Skeletal muscle satellite cell (primary cell): ENCODE results near the gene C2CD3.
"Not testable (repeated sequence)": the region's sequence is repeated elsewhere in the genome, so short reads cannot be mapped to it uniquely, and the experiment has no call there.

Source experiments
- H3K27me3 ChIP-seq: 2 replicates; pipeline ENCODE4 v1.7.0; 2013; ENCODE audit warnings: low read length; ENCODE audit not compliant: control insufficient read depth, insufficient read depth
- H3K36me3 ChIP-seq: 2 replicates; pipeline ENCODE4 v1.7.0; 2013; ENCODE audit warnings: mild to moderate bottlenecking, control low read depth, low read length; ENCODE audit not compliant: insufficient read depth
- H3K4me1 ChIP-seq: 2 replicates; pipeline ENCODE4 v1.7.0; 2013; ENCODE audit warnings: low read length; ENCODE audit not compliant: control insufficient read depth, insufficient read depth
- H3K4me2 ChIP-seq: 2 replicates; pipeline ENCODE4 v1.7.0; 2013; ENCODE audit warnings: mild to moderate bottlenecking, low read length
- H3K4me3 ChIP-seq: 2 replicates; pipeline ENCODE4 v1.7.0; 2013; ENCODE audit warnings: low read length
- H3K9ac ChIP-seq: 2 replicates; pipeline ENCODE4 v1.7.0; 2013; ENCODE audit warnings: mild to moderate bottlenecking, low read depth, low read length, moderate library complexity
- H3K9me3 ChIP-seq: replicated peaks from 2 replicates; pipeline ENCODE4 v1.7.0; 2013; ENCODE audit warnings: mild to moderate bottlenecking, control low read depth, low read length

The C2CD3 gene

DNA sequence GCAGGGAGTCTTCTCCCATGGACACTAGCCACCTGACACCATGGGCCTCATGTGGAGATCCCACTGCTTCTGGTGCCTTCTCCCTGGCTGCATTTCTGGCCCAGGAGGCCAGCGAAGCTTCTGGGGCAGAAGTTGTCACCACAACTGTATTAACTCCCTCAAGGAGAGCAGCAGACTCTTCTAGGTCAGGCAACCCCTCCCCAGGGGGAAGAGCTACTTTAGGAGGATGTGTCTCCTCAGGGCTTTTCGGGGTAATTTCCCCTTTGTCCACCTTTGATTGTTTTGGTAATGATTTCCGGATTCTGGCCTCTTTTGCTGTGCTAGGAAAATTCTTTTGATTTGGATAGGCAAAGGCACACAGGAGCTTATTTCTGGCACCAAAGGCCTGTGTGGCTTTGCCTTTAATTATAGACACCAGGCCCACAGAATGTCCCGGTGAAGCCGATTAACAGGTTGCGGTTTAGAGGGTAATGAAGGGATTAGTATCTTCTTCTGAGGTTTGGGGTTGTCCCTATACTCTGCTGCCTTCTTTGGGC, 179.3 kb downstream of the C2CD3 start:
- no peaks in the 10 kb centered on the region for H3K27me3 ChIP-seq
- no peaks in the 10 kb centered on the region for H3K4me1 ChIP-seq
- H3K9ac ChIP-seq, result no peak overlapping the region
- H3K4me2 ChIP-seq, result no peak overlapping the region
- no peaks in the 10 kb centered on the region for H3K9me3 ChIP-seq
- H3K36me3 ChIP-seq, result no peaks in the 10 kb centered on the region
- H3K4me3 ChIP-seq, result no peak overlapping the region

DNA sequence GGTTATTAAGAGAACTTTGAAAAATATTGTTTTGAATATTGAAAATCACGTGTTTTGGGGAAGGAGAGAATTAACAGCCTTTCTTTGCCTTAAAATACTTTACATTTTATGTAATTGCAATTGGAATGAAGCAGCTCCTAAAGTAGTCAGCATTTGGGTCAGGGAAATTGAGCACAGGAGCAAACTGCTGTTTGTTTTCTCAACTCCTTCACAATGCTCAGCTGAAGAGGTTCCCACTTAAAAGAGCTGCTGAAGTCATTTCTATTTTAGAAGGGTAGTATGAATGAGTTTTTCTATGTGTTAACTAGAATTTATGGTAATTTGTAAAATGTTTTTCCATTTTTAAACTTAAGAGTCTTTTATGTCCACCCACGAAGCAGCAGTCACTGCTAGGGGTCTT, 180.1 kb downstream of the C2CD3 start:
- no peak overlapping the region for H3K4me3 ChIP-seq
- H3K4me1 ChIP-seq, result no peaks in the 10 kb centered on the region
- H3K4me2 ChIP-seq, result no peak overlapping the region

GRCh38 chr11:73989156-73989555, 181.6 kb downstream of the C2CD3 start:
- Histone ChIP-seq H3K4me2 (no peak overlapping the region), H3K36me3 (no peaks in the 10 kb centered on the region), H3K9ac (no peak overlapping the region), H3K4me3 (no peak overlapping the region), H3K4me1 (no peaks in the 10 kb centered on the region), H3K9me3 (no peaks in the 10 kb centered on the region), H3K27me3 (no peaks in the 10 kb centered on the region)

More for the DNA sequence above, 180.1 kb downstream of the C2CD3 start:
- Histone ChIP-seq H3K36me3 (no peaks in the 10 kb centered on the region), H3K27me3 (no peaks in the 10 kb centered on the region), H3K9ac (no peak overlapping the region), H3K9me3 (no peaks in the 10 kb centered on the region)

- no peaks in the 10 kb centered on the region for H3K36me3 ChIP-seq
- H3K4me2 ChIP-seq, result no peak overlapping the region
- no peaks in the 10 kb centered on the region for H3K9me3 ChIP-seq
- no peak overlapping the region for H3K9ac ChIP-seq
- H3K27me3 ChIP-seq, result no peaks in the 10 kb centered on the region
- H3K4me3 ChIP-seq, result no peak overlapping the region
- peaks cover 7% of the 10 kb centered on the region for H3K4me1 ChIP-seq
Observed at GRCh38 chr11:73988227-73988626, 182.6 kb downstream of the C2CD3 start.

- H3K36me3 ChIP-seq, H3K4me3 ChIP-seq, H3K9ac ChIP-seq, H3K4me2 ChIP-seq, H3K27me3 ChIP-seq, H3K9me3 ChIP-seq: not testable (repeated sequence)
- peaks cover 13% of the 10 kb centered on the region for H3K4me1 ChIP-seq
Observed at GRCh38 chr11:73985661-73986060, 185.1 kb downstream of the C2CD3 start.

GRCh38 chr11:73983741-73984538, 186.9 kb downstream of the C2CD3 start:
- Histone ChIP-seq H3K4me1 (peaks cover 13% of the 10 kb centered on the region), H3K9ac (peak overlapping the region; percentile 79), H3K9me3 (no peaks in the 10 kb centered on the region)

DNA sequence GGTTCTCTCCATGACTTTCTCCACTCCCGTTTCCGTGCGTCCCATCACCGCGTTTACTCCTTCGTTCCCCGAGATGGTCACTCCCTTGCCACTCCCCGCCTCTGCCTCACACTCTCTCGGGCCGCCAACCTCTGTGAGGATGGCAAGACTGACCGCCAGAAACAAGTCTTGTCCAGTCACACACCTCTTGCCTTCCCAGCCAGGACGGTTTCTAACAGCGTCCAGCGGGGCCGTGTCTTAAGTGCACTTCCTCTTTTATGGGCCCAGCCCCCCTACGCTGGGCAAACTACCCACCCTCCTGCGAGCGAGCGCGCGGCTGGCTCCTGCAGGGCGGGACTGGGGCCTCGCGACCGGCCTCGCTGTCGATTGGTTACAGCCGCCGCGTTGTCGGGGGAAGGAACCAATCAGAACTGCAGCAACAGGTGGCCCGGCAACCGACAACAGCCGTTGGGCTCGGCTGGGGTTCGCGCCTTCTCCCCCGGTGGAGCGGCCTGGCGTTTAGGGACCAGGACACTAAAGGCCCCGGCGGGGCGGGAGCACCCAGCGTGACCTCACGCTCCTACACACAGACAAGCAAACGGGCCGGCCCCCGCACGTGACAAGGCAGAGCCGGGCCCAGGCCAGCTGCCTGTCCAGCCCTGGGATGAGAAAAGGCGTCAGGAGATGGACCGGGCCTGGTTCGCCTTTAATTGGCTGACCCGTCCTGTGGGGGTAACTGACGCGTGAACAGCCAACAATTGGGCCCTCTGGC, 187.6 kb downstream of the C2CD3 start:
- H3K9me3 ChIP-seq, result no peaks in the 10 kb centered on the region
- H3K9ac ChIP-seq, result peak overlapping the region; percentile 79
- H3K4me3 ChIP-seq, result peak overlapping the region; percentile 85
- no peaks in the 10 kb centered on the region for H3K27me3 ChIP-seq
- H3K36me3 ChIP-seq, result no peaks in the 10 kb centered on the region
- H3K4me1 ChIP-seq, result peaks cover 13% of the 10 kb centered on the region
- H3K4me2 ChIP-seq, result peak overlapping the region; percentile 100

More at GRCh38 chr11:73983741-73984538, 186.9 kb downstream of the C2CD3 start:
- no peaks in the 10 kb centered on the region for H3K36me3 ChIP-seq
- H3K27me3 ChIP-seq, result no peaks in the 10 kb centered on the region
- H3K4me3 ChIP-seq, result peak overlapping the region; percentile 85
- H3K4me2 ChIP-seq, result peak overlapping the region; percentile 100

GRCh38 chr11:73982595-73982989, 188.2 kb downstream of the C2CD3 start, which contains the start of gene UCP2:
TSS of gene UCP2 (minus strand) at chr11:73982843. CDS start at chr11:73978378, 4,465 bp downstream.
- Histone ChIP-seq H3K27me3 (no peaks in the 10 kb centered on the region), H3K4me2 (peak within 1 kb of the TSS; percentile 100), H3K9me3 (no peaks in the 10 kb centered on the region), H3K4me1 (peaks cover 13% of the 10 kb centered on the region), H3K9ac (peak within 1 kb of the TSS; percentile 79), H3K36me3 (no peaks in the 10 kb centered on the region), H3K4me3 (peak within 1 kb of the TSS; percentile 85)

DNA sequence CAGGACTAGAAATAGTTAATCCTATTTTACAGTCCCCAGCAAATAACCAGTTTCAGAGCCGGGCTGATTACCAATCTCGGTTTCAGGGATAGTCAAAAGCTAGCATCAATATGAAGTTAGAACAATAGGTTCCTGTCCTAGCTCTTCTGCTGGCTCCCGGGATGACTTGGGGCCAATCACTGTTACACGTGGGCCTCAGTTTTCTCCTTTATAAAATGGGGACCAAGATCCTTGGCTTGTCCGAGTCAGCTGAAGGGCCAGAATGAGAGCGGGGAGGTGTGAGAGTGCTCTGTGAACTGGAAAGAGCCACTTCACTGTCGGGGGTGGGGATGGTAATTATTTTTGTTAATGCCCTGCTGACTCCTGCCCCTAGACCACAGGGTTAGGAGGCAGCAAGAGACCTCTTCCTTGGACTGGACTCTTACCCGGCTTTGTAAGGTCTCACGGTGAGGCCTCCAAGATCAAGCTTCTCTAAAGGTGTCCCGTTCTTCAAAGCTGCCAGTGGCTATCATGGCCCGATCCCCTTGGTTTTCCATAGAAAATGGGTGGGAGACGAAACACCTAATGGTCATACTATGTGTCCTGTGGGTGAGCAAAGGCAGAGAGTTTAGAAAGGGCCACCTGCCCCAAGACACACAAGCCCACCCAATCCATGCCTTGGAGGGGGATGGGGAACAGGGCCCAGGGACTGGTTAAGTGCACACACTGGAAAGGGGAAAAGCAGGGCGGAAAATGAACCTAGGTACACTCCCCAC, 189.6 kb downstream of the C2CD3 start:
- Histone ChIP-seq H3K4me1 (peaks cover 13% of the 10 kb centered on the region), H3K4me2 (peak overlapping the region; percentile 100), H3K4me3 (no peak overlapping the region), H3K9me3 (no peaks in the 10 kb centered on the region), H3K27me3 (no peaks in the 10 kb centered on the region), H3K9ac (no peak overlapping the region), H3K36me3 (no peaks in the 10 kb centered on the region)

DNA sequence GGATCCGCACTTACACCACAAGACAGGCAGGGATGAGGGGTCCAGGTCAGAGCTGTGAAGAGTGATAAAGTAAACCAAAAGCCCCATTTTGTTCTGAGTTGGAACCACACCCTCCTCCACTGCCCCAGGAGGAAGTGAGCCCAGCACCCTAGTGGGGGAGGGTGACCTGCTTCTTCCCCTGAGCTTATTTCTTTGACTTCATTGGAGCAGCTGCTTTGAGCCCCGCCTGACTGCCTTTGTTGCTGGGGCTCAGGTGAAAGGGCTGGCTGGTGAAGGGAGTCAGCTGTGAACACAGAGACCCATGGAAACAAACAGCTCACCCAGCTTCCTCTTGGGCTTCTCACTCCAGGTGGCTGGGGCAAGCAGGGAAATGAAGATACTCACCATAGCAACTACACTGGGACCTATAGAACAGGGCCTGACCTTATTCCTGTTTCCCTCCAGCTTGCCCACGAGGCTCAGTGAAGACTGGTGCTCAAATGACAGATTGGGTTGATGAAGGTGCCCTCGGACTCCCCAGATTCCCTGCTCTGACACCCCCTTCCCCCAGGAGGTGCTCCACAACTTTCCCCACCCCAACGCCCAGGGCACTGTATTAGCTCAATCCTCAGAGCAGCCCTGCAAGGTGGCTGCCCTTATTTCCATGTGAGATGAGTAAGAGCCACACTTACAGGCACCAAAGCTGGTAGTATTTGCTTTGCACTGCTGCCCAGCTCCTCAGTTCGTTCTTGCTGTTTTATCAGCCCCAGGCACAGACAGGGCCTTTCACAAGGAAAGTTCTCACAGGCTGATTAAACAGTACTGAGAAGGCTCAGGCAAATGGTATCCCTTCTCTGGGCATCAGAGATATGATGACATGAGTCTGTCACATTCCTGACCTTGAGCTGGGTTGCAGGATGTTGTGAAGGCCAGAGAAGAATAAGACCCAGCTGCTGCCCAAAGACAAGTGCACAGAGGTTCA, 190.5 kb downstream of the C2CD3 start:
- no peak overlapping the region for H3K4me3 ChIP-seq
- H3K4me1 ChIP-seq, result peaks cover 13% of the 10 kb centered on the region
- H3K27me3 ChIP-seq, result no peaks in the 10 kb centered on the region
- H3K9me3 ChIP-seq, result no peaks in the 10 kb centered on the region
- no peak overlapping the region for H3K9ac ChIP-seq
- H3K36me3 ChIP-seq, result no peaks in the 10 kb centered on the region
- no peak overlapping the region for H3K4me2 ChIP-seq
